ENCODE data around the gene DGCR6L.
"Not testable (repeated sequence)": the region's sequence is repeated elsewhere in the genome, so short reads cannot be mapped to it uniquely, and the experiment has no call there.

Gene DGCR6L

GRCh38 chr22:20272174-20272573, 47.7 kb downstream of the DGCR6L start:
- no peak for DNase-seq

GRCh38 chr22:20271114-20271994, 48.5 kb downstream of the DGCR6L start:
- no peak for DNase-seq

GRCh38 chr22:20270190-20271113, 49.4 kb downstream of the DGCR6L start:
- DNase-seq: not testable (repeated sequence)

GRCh38 chr22:20269673-20270072, 50.2 kb downstream of the DGCR6L start:
- DNase-seq: not testable (repeated sequence)

- not testable (repeated sequence) for DNase-seq
Observed at GRCh38 chr22:20269201-20269600, 50.7 kb downstream of the DGCR6L start.

GRCh38 chr22:20268279-20269012, 51.4 kb downstream of the DGCR6L start, which contains the start of gene RTN4R:
Gene RTN4R, minus strand, starts transcription at chr22:20268318. Its CDS starts 226 bp downstream, at chr22:20268092.
- DNase-seq: no peak

GRCh38 chr22:20267441-20268278, 52.2 kb downstream of the DGCR6L start:
- DNase-seq: no peak

- DNase-seq: not testable (repeated sequence)
Observed at GRCh38 chr22:20266667-20267440, 53.0 kb downstream of the DGCR6L start.

GRCh38 chr22:20265772-20266666, 53.8 kb downstream of the DGCR6L start:
- DNase-seq: not testable (repeated sequence)

GRCh38 chr22:20264614-20265452, 55.0 kb downstream of the DGCR6L start:
- DNase-seq: no peak

Measured in 8988T (cell line).